ENCODE results near the gene CACNA2D3.
"Not testable (repeated sequence)": the region's sequence is repeated elsewhere in the genome, so short reads cannot be mapped to it uniquely, and the experiment has no call there.

CACNA2D3 gene

DNA sequence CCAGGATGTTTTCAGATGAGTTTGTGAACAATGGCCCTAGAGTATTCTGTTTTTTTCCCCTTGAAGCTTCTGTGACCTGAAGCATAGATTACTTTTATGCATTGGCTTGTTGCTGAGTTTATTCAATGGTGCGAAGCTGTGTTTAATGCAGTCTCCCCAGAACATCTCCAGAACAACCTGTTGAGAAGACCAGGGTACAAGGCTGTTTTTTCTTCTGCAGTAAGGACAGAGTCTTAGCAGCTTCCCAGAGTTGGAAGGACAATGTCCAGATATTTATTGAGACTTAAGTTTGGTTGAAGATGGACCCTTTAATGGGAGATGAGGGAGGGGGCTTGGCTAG is 509.9 kb downstream of the CACNA2D3 start:
- TF ChIP-seq, protein P1, sequence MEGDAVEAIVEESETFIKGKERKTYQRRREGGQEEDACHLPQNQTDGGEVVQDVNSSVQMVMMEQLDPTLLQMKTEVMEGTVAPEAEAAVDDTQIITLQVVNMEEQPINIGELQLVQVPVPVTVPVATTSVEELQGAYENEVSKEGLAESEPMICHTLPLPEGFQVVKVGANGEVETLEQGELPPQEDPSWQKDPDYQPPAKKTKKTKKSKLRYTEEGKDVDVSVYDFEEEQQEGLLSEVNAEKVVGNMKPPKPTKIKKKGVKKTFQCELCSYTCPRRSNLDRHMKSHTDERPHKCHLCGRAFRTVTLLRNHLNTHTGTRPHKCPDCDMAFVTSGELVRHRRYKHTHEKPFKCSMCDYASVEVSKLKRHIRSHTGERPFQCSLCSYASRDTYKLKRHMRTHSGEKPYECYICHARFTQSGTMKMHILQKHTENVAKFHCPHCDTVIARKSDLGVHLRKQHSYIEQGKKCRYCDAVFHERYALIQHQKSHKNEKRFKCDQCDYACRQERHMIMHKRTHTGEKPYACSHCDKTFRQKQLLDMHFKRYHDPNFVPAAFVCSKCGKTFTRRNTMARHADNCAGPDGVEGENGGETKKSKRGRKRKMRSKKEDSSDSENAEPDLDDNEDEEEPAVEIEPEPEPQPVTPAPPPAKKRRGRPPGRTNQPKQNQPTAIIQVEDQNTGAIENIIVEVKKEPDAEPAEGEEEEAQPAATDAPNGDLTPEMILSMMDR (IDR thresholded peaks at IDR 0.05; ENCODE audit: low read depth, low read length), result no peak
- no peak for DNase-seq (ENCODE audit: low read depth, low spot score)
- in situ Hi-C loops (cut with HindIII; ENCODE audit: low sequenced_read_pairs), result no loop called here
- no peak overlapping the region for H3K4me3 ChIP-seq (ENCODE audit: low read depth, low read length)

DNA sequence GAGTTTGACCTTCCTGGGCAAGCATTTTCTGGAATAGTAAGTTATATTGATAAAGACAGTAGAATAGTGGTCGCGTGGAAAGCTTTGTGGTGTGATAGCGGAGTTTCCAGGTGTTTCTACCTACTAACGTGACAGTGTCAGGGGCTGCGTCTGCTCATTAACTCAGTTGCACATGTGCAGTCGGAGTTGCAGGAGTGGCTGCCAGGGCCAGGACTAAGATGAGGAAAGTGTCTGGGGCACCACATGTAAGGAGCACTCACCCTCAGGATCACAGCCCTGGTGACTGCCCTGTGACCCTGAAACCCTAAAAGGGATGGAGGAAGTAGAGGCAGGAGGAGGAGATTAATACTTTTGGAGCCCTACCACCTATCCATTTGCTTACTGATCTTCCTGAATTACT is 510.5 kb downstream of the CACNA2D3 start:
- no peak for DNase-seq (ENCODE audit: low read depth, low spot score)
- in situ Hi-C loops (cut with HindIII; ENCODE audit: low sequenced_read_pairs), result no loop called here
- no peak overlapping the region for H3K4me3 ChIP-seq (ENCODE audit: low read depth, low read length)
- TF ChIP-seq, protein P1 (IDR thresholded peaks at IDR 0.05; ENCODE audit: low read depth, low read length), result no peak

DNA sequence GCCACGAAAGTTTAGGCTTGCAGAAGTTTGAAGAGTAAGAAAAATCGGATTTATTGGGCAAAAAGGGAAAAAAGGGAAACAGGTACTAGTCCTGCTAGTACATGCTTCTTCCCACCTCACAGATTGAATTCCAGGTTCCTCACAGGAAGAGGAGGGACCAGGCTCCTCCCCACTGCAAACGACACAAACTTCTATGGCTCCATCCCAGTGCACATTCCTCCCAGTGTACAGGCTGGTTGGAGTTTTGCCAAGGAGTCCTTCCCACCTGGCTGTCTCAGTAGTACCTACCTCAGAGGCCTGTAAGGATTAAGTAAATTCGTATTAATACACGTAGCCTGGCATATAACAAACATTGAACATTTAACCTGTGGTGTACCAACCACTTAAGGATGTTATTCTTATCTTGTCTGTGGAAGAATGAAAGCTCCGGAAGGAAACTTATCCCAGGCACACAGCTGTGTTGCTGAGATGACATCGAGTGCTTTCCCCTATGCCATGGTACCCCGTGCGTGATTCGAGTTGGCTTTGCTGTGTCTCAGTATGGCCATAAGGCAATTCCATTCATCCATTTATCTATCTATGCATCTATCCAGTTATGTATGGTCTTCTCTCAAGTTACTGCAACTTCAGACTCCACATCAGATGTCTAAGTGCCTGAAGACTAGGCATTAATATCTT is 511.2 kb downstream of the CACNA2D3 start:
- in situ Hi-C loops (cut with HindIII; ENCODE audit: low sequenced_read_pairs), result no loop called here
- H3K4me3 ChIP-seq (ENCODE audit: low read depth, low read length), result no peak overlapping the region
- TF ChIP-seq, protein P1 (IDR thresholded peaks at IDR 0.05; ENCODE audit: low read depth, low read length), result no peak
- DNase-seq (ENCODE audit: low read depth, low spot score), result no peak

DNA sequence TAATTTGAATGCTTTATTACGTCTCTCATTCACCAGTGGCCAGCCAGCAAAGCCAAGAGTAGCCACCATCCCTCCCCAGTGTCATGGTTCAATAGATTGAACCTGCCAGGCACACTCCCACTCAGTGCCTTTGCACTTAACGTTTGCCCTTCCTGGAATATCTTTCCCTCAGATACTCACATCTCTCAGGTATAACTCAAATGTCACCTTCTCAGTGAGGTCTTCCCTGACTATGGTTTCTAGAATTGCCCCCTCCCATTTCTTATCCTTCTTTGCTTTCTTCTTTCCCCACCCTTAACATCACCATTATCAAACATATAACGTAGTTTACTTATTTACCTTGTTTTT is 511.7 kb downstream of the CACNA2D3 start:
- in situ Hi-C loops (cut with HindIII; ENCODE audit: low sequenced_read_pairs), result no loop called here
- DNase-seq (ENCODE audit: low read depth, low spot score), result no peak
- TF ChIP-seq, protein P1 (IDR thresholded peaks at IDR 0.05; ENCODE audit: low read depth, low read length), result no peak
- no peak overlapping the region for H3K4me3 ChIP-seq (ENCODE audit: low read depth, low read length)

DNA sequence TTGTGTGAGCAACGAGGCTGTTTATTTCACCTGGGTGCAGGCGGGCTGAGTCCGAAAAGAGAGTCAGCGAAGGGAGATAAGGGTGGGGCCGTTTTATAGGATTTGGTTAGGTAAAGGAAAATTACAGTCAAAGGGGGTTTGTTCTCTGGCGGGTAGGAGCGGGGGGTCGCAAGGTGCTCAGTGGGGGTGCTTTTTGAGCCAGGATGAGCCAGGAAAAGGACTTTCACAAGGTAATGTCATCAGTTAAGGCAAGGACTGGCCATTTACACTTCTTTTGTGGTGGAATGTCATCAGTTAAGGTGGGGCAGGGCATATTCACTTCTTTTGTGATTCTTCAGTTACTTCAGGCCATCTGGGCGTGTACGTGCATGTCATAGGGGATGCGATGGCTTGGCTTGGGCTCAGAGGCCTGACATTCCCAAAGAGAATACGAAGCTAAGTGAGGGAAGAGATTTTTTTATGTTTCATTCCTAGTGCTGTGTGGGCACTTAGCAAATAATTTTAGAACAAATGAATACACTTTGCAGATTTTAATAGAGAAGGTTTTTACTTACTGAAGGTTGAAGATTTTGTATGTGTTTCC is 517.5 kb downstream of the CACNA2D3 start:
- DNase-seq (ENCODE audit: low read depth, low spot score); H3K4me3 ChIP-seq (ENCODE audit: low read depth, low read length); in situ Hi-C loops (cut with HindIII; ENCODE audit: low sequenced_read_pairs): not testable (repeated sequence)

DNA sequence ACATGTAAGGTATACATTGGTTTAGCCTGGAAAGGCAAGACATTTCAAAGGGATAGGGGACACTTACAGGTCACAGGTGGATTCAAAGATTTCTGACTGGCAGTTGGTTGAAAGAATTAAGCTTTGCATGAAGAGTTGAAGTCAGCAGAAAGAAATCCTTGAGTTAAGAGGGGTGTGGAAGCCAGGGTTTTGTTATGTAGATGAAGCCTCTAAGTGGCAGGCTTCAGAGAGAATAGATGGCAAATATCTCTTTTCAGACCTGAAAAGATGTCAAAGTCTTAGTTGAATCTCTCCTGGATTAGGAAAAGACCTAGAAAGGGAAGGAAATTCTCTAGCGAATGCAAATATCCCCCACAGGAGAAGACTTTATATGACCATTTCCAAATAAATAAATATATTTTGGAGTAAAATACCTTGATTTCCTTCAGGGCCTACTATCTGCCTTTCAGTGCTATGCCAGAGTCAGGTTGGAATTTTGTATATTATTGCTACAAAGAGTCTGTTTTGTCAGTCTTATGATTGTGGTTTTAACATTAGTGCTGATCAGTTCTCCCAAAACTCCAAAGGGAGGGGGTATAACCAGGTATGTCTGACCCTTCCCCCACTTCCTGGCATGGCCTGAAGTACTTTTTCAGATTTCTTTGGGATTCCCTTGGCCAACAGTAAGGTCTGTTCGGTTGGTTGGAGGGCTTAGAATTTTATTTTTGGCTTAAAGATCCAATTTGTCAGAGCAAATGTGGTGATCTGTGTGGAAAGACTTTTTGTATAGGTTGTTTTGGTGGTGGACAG is 519.1 kb downstream of the CACNA2D3 start:
- no peak overlapping the region for H3K4me3 ChIP-seq (ENCODE audit: low read depth, low read length)
- DNase-seq (ENCODE audit: low read depth, low spot score), result no peak
- TF ChIP-seq, protein P1 (IDR thresholded peaks at IDR 0.05; ENCODE audit: low read depth, low read length), result no peak
- in situ Hi-C loops (cut with HindIII; ENCODE audit: low sequenced_read_pairs), result no loop called here

DNA sequence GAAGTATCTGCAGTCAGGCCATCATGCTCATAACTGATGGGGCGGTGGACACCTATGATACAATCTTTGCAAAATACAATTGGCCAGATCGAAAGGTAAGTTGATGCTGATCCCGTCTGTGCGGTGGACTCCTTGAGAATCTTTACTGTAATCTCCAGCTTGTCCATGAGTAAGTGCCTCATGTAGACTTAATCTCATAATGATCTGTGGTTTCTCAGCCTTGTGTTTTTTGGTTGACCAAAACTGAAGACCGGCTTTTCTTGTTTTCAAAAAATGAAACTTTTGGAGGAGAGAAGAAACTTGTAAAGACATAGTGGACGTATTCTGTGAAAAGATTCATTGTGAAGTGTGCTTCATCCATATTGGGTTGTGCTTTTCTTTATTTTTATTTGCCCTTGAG is 519.8 kb downstream of the CACNA2D3 start:
- TF ChIP-seq, protein P1 (IDR thresholded peaks at IDR 0.05; ENCODE audit: low read depth, low read length), result no peak
- DNase-seq (ENCODE audit: low read depth, low spot score), result no peak
- H3K4me3 ChIP-seq (ENCODE audit: low read depth, low read length), result no peak overlapping the region
- in situ Hi-C loops (cut with HindIII; ENCODE audit: low sequenced_read_pairs), result no loop called here
